H1 (cell line): ENCODE measurements around the gene UHRF1. TPM values are rescaled to one million over a fixed set of nuclear protein-coding genes. Genes with fewer than 3 reads are reported as not detected.

Experiments used
- CHD2 ChIP-seq: IDR thresholded peaks from 2 replicates; pipeline ENCODE4 v1.6.1; 2012; ENCODE audit warnings: low read length, improper control_type of control experiment
- CREB1 ChIP-seq: IDR thresholded peaks from 2 replicates; pipeline ENCODE4 v1.6.1; 2012; ENCODE audit warnings: inconsistent platforms
- KDM1A ChIP-seq: fragments of 200-600, 300-600 bp; sonication (generic); IDR thresholded peaks from 2 replicates; pipeline ENCODE4 v1.7.1; 2016; ENCODE audit warnings: mild to moderate bottlenecking, low read length, borderline replicate concordance
- PHF8 ChIP-seq: fragments of 200-600 bp; sonication (generic); conservative IDR thresholded peaks from 2 replicates; pipeline ENCODE4 v1.7.1; 2012; ENCODE audit warnings: low read depth, mild to moderate bottlenecking, inconsistent platforms, low read length, moderate library complexity
- POU5F1 ChIP-seq: IDR thresholded peaks from 2 replicates; pipeline ENCODE4 v1.6.1; 2011; ENCODE audit warnings: low read depth, mild to moderate bottlenecking, low read length, moderate library complexity
- polyA plus RNA-seq, 7 experiments: library from polyadenylated mRNA; depleted of rRNA in 3 of 7; stranded (reverse) in 5 of 7; unstranded in 2 of 7; fragments of >200 nt in 5 of 7; fragments of 200-250 nt in 2 of 7; gene quantifications; 1 replicate in 5 of 7; 2 replicates in 1 of 7; 4 replicates in 1 of 7; pipeline versions ENCODE4 v1.2.1 to v1.2.3, GENCODE V29; 2011 to 2013; ENCODE audit warnings: missing spikeins in 2 of 7, mixed read lengths in 2 of 7
- total RNA-seq: library from RNA; stranded (reverse); fragmentation: NEBNext Ultra II Directional; extraction: Animal tissue kit (Norgen Biotek cat#: 25700); gene quantifications from 2 replicates; pipeline ENCODE4 v1.2.1, GENCODE V29; 2021

The UHRF1 gene
- total and polyA plus RNA-seq, 2 of the 8 experiments (the other 6 are each of a cell fraction or from before 2014, with no cell fraction given), result 14.7 to 65.8 TPM

GRCh38 chr19:4951656-4952055 is 42.4 kb downstream of the UHRF1 start (continued):
- TF ChIP-seq PHF8 (no peak), CHD2 (no peak), POU5F1 (no peak), KDM1A (no peak), CREB1 (no peak)
